WTC11 (cell line): ENCODE measurements around the gene SIPA1L3. TPM values are rescaled to one million over a fixed set of nuclear protein-coding genes. Genes with fewer than 3 reads are reported as not detected.

ENCODE experiments used
- ATAC-seq: fragments of 200-7000 bp; cut with Tn5 transposase; 2 replicates; pipeline ENCODE4 v1.10.0; 2021; ENCODE audit warnings: mild to moderate bottlenecking, moderate library complexity
- CTCF ChIA-PET: fragments of 300-600 bp; sonication (Branson Sonifier 250); formaldehyde crosslinking; loops from one replicate; lab custom pipeline; 2021; ENCODE audit warnings: antibody characterized with exemption; lab: Charles Lee
- POLR2A ChIA-PET: fragments of 350-600 bp; sonication (Branson Sonifier 250); formaldehyde crosslinking; loops from one replicate; lab custom pipeline; 2021; ENCODE audit warnings: antibody characterized with exemption; lab: Charles Lee
- DNase-seq: peaks from one replicate; pipeline ENCODE4 v3.0.0; 2021; ENCODE audit warnings: low spot score
- H3K27ac Mint-ChIP-seq: 2 replicates; pipeline ENCODE4 v1.8.0; 2021; ENCODE audit warnings: mixed read lengths
- H3K27me3 Mint-ChIP-seq: 2 replicates; pipeline ENCODE4 v1.8.0; 2021; ENCODE audit warnings: low read depth, mild to moderate bottlenecking, moderate library complexity, mixed read lengths
- H3K36me3 Mint-ChIP-seq: 2 replicates; pipeline ENCODE4 v1.8.0; 2021; ENCODE audit warnings: mixed read lengths
- H3K4me1 Mint-ChIP-seq: 2 replicates; pipeline ENCODE4 v1.8.0; 2022; ENCODE audit warnings: mixed read lengths
- H3K4me3 Mint-ChIP-seq: 2 replicates; pipeline ENCODE4 v1.8.0; 2021; ENCODE audit warnings: mild to moderate bottlenecking, moderate library complexity, mixed read lengths
- H3K9me3 Mint-ChIP-seq: 2 replicates; pipeline ENCODE4 v1.8.0; 2021; ENCODE audit warnings: mixed read lengths
- ATF2 ChIP-seq: sonication (generic); formaldehyde crosslinking; IDR thresholded peaks from 2 replicates; pipeline ENCODE4 v1.8.1; 2022; ENCODE audit warnings: low read depth, missing genetic modification reagents, borderline replicate concordance
- ATF6 ChIP-seq: sonication (generic); formaldehyde crosslinking; IDR thresholded peaks from 2 replicates; pipeline ENCODE4 v1.8.1; 2023; ENCODE audit warnings: mild to moderate bottlenecking, missing genetic modification reagents
- E2F4 ChIP-seq: sonication (generic); formaldehyde crosslinking; IDR thresholded peaks from 2 replicates; pipeline ENCODE4 v1.8.1; 2022; ENCODE audit warnings: low read depth, mild to moderate bottlenecking, moderate library complexity, missing genetic modification reagents, borderline replicate concordance
- GRHL2 ChIP-seq: fragments of 250-450 bp; sonication (Bioruptor Pico); IDR thresholded peaks from 2 replicates; pipeline ENCODE4 v1.8.0; 2022; ENCODE audit warnings: mild to moderate bottlenecking, moderate library complexity; ENCODE audit not compliant: insufficient replicate concordance, severe bottlenecking
- IRF1 ChIP-seq: sonication (generic); formaldehyde crosslinking; IDR thresholded peaks from 2 replicates; pipeline ENCODE4 v1.8.0; 2023; ENCODE audit warnings: missing genetic modification reagents
- MAX ChIP-seq: sonication (generic); formaldehyde crosslinking; IDR thresholded peaks from 2 replicates; pipeline ENCODE4 v1.8.0; 2022; ENCODE audit warnings: mild to moderate bottlenecking, missing genetic modification reagents
- MLX ChIP-seq: sonication (generic); formaldehyde crosslinking; IDR thresholded peaks from 2 replicates; pipeline ENCODE4 v1.8.1; 2023; ENCODE audit warnings: mild to moderate bottlenecking, missing genetic modification reagents, moderate library complexity
- NFYB ChIP-seq: sonication (generic); formaldehyde crosslinking; conservative IDR thresholded peaks from 2 replicates; pipeline ENCODE4 v1.8.0; 2022; ENCODE audit warnings: low read depth, missing genetic modification reagents
- NR1H2 ChIP-seq: sonication (generic); formaldehyde crosslinking; IDR thresholded peaks from 2 replicates; pipeline ENCODE4 v1.9.0; 2021; ENCODE audit warnings: mild to moderate bottlenecking, moderate library complexity, missing genetic modification reagents
- NR3C1 ChIP-seq: sonication (generic); formaldehyde crosslinking; conservative IDR thresholded peaks from 2 replicates; pipeline ENCODE4 v1.8.1; 2023; ENCODE audit warnings: low read depth, mild to moderate bottlenecking, missing genetic modification reagents
- PRRX2 ChIP-seq: fragments of 250-450 bp; sonication (Bioruptor Pico); IDR thresholded peaks from 2 replicates; pipeline ENCODE4 v1.8.0; 2021; ENCODE audit warnings: mild to moderate bottlenecking
- SP1 ChIP-seq: sonication (generic); formaldehyde crosslinking; conservative IDR thresholded peaks from 2 replicates; pipeline ENCODE4 v1.8.1; 2022; ENCODE audit warnings: missing genetic modification reagents
- TEAD4 ChIP-seq: sonication (generic); formaldehyde crosslinking; IDR thresholded peaks from 2 replicates; pipeline ENCODE4 v1.8.0; 2022; ENCODE audit warnings: mild to moderate bottlenecking, missing genetic modification reagents
- ZBTB21 ChIP-seq: sonication (generic); formaldehyde crosslinking; IDR thresholded peaks from 2 replicates; pipeline ENCODE4 v1.8.1; 2023; ENCODE audit warnings: mild to moderate bottlenecking, missing genetic modification reagents, borderline replicate concordance
- ZNF121 ChIP-seq: sonication (generic); formaldehyde crosslinking; IDR thresholded peaks from 2 replicates; pipeline ENCODE4 v1.8.0; 2023; ENCODE audit warnings: missing genetic modification reagents
- ZNF232 ChIP-seq: sonication (generic); formaldehyde crosslinking; IDR thresholded peaks from 2 replicates; pipeline ENCODE4 v1.8.0; 2022; ENCODE audit warnings: mild to moderate bottlenecking, missing genetic modification reagents
- ZNF263 ChIP-seq: sonication (generic); formaldehyde crosslinking; IDR thresholded peaks from 2 replicates; pipeline ENCODE4 v1.8.1; 2022; ENCODE audit warnings: low read depth, mild to moderate bottlenecking, moderate library complexity, missing genetic modification reagents
- ZNF416 ChIP-seq: fragments of 250-450 bp; sonication (Bioruptor Pico); IDR thresholded peaks from 2 replicates; pipeline ENCODE4 v1.9.0; 2021; ENCODE audit warnings: mild to moderate bottlenecking, inconsistent platforms
- ZNF423 ChIP-seq: fragments of 250-450 bp; sonication (Bioruptor Pico); IDR thresholded peaks from 2 replicates; pipeline ENCODE4 v2.1.2; 2022; ENCODE audit warnings: mild to moderate bottlenecking, moderate library complexity
- ZNF671 ChIP-seq: fragments of 250-450 bp; sonication (Bioruptor Pico); IDR thresholded peaks from 2 replicates; pipeline ENCODE4 v1.8.0; 2021; ENCODE audit warnings: mild to moderate bottlenecking
- total RNA-seq: library from RNA; stranded (reverse); gene quantifications from 3 replicates; pipeline ENCODE4 v1.2.3, GENCODE V29; 2021

SIPA1L3 gene
- total RNA-seq, 1 experiment from 2014 or later, result 41.5 TPM

GRCh38 chr19:38017401-38018151 lies 110.6 kb downstream of the SIPA1L3 start:
- H3K36me3 Mint-ChIP-seq, result no peaks in the 10 kb centered on the region
- H3K27ac Mint-ChIP-seq, result peak overlapping the region; percentile 62
- H3K9me3 Mint-ChIP-seq, result no peaks in the 10 kb centered on the region
- CTCF ChIA-PET, result interaction anchor here (0.7 kb wide), 2 partner anchors 12 to 37 kb away, joined by 3 to 6 read pairs; no protein-coding TSS in a partner anchor
- TF ChIP-seq PRRX2, result no peak
- no peak for TF ChIP-seq ZNF263 (CRISPR knock-in tag)
- no peak for TF ChIP-seq IRF1 (CRISPR knock-in tag)
- TF ChIP-seq ZNF121 (CRISPR knock-in tag), result 0 out of 2 replicates have a peak, but pooled peaks have one; percentile 12
- TF ChIP-seq ZNF671, result no peak
- TF ChIP-seq TEAD4 (CRISPR knock-in tag), result no peak
- no peak for DNase-seq
- H3K27me3 Mint-ChIP-seq, result no peaks in the 10 kb centered on the region
- H3K4me1 Mint-ChIP-seq, result peaks cover 22% of the 10 kb centered on the region
- POLR2A ChIA-PET, result no interaction called here
- H3K4me3 Mint-ChIP-seq, result no peak overlapping the region
- ATAC-seq, result no peak

GRCh38 chr19:38018694-38019395 lies 111.8 kb downstream of the SIPA1L3 start:
- H3K4me3 Mint-ChIP-seq, result no peak overlapping the region
- H3K27ac Mint-ChIP-seq, result peak overlapping the region; percentile 51; the same call in 1 of the 2 replicates
- DNase-seq (no peak), ATAC-seq (peak; percentile 19; the same call in 1 of the 2 replicates)
- H3K4me1 Mint-ChIP-seq, result peaks cover 16% of the 10 kb centered on the region
- no peaks in the 10 kb centered on the region for H3K27me3 Mint-ChIP-seq
- ChIA-PET CTCF (interaction anchor here (0.6 to 2.5 kb wide), 7 partner anchors 16 to 206 kb away, joined by 3 to 10 read pairs (median 3); partner anchors contain the start of gene WDR87), POLR2A (interaction anchor here (1.3 kb wide), 1 partner anchor 28 kb away, joined by 4 read pairs; no protein-coding TSS in a partner anchor)
- H3K36me3 Mint-ChIP-seq, result no peaks in the 10 kb centered on the region
- H3K9me3 Mint-ChIP-seq, result no peaks in the 10 kb centered on the region
- 0 out of 2 replicates have a peak, but pooled peaks have one; percentile 58 for TF ChIP-seq ZBTB21 (CRISPR knock-in tag)
- no peak for TF ChIP-seq PRRX2

- H3K36me3 Mint-ChIP-seq, result no peaks in the 10 kb centered on the region
- H3K27me3 Mint-ChIP-seq, result no peaks in the 10 kb centered on the region
- ChIA-PET POLR2A (interaction anchor here (1.3 kb wide), 1 partner anchor 29 kb away, joined by 4 read pairs; no protein-coding TSS in a partner anchor), CTCF (interaction anchor here (0.7 to 2.5 kb wide), 7 partner anchors 16 to 205 kb away, joined by 3 to 10 read pairs (median 3); partner anchors contain the start of gene WDR87)
- peaks cover 17% of the 10 kb centered on the region for H3K4me1 Mint-ChIP-seq
- H3K9me3 Mint-ChIP-seq, result no peaks in the 10 kb centered on the region
- no peak overlapping the region for H3K4me3 Mint-ChIP-seq
- TF ChIP-seq MAX (CRISPR knock-in tag), result no peak
- no peak for TF ChIP-seq NR1H2 (CRISPR knock-in tag)
- TF ChIP-seq ZNF416 (CRISPR knock-in tag), result no peak
- TF ChIP-seq ZNF232 (CRISPR knock-in tag), result no peak
- no peak for TF ChIP-seq NR3C1
- TF ChIP-seq MLX (CRISPR knock-in tag), result no peak
- no peak for TF ChIP-seq IRF1 (CRISPR knock-in tag)
- no peak for TF ChIP-seq E2F4
- no peak for TF ChIP-seq ZNF423
- no peak for TF ChIP-seq SP1
- TF ChIP-seq GRHL2 (CRISPR knock-in tag), result no peak
- no peak for TF ChIP-seq ATF2 (CRISPR knock-in tag)
- TF ChIP-seq NFYB (CRISPR knock-in tag), result no peak
- no peak for TF ChIP-seq ATF6 (CRISPR knock-in tag)
- H3K27ac Mint-ChIP-seq, result no peak overlapping the region
- ATAC-seq (peak; percentile 72), DNase-seq (no peak)
Observed at GRCh38 chr19:38019396-38019724, 112.4 kb downstream of the SIPA1L3 start.
